Calu3 (cell line): Measurements from ENCODE around the gene CYSTM1. TPM values are rescaled to one million over a fixed set of nuclear protein-coding genes. Genes with fewer than 3 reads are reported as not detected.
A peak's percentile ranks its signal among the peaks of the same experiment; 100 is the strongest.

Experiments
- BruUV-seq: library from RNA; stranded (reverse); fragments of 400-500 nt; replicated peaks from 2 replicates; lab custom pipeline; 2021; lab: Mats Ljungman, UMichigan
- CTCF ChIA-PET: fragments of 300-600 bp; sonication (Branson Sonifier 250); formaldehyde crosslinking; loops from one replicate; lab custom pipeline; 2022; ENCODE audit warnings: antibody characterized with exemption; lab: Charles Lee
- DNase-seq: peaks from one replicate; pipeline ENCODE4 v3.0.0; 2022
- H3K27ac Mint-ChIP-seq: one replicate; pipeline ENCODE4 v1.8.0; 2022; ENCODE audit warnings: mixed read lengths; ENCODE audit not compliant: unreplicated experiment
- H3K27me3 Mint-ChIP-seq: one replicate; pipeline ENCODE4 v1.8.0; 2022; ENCODE audit warnings: mixed read lengths; ENCODE audit not compliant: unreplicated experiment
- H3K36me3 Mint-ChIP-seq: one replicate; pipeline ENCODE4 v1.8.0; 2022; ENCODE audit warnings: mild to moderate bottlenecking, moderate library complexity, mixed read lengths; ENCODE audit not compliant: insufficient read depth, unreplicated experiment
- H3K4me1 Mint-ChIP-seq: one replicate; pipeline ENCODE4 v1.8.0; 2022; ENCODE audit warnings: mild to moderate bottlenecking, low read depth, mixed read lengths; ENCODE audit not compliant: unreplicated experiment
- H3K4me3 Mint-ChIP-seq: one replicate; pipeline ENCODE4 v1.8.0; 2022; ENCODE audit warnings: mild to moderate bottlenecking, low read depth, moderate library complexity, mixed read lengths; ENCODE audit not compliant: unreplicated experiment
- H3K9me3 Mint-ChIP-seq: one replicate; pipeline ENCODE4 v1.8.0; 2022; ENCODE audit warnings: low read depth, mixed read lengths; ENCODE audit not compliant: unreplicated experiment
- intact Hi-C: fragments of 100-400 bp; cut with micrococcal nuclease; formaldehyde crosslinking; loops from one replicate; pipeline ENCODE4 v1.10.0; 2022; ENCODE audit not compliant: unreplicated experiment
- total RNA-seq: library from RNA; stranded (reverse); gene quantifications from 2 replicates; pipeline ENCODE4 v1.2.3, GENCODE V29; 2022
- TF ChIP-seq, protein P1 (sequence below): fragments of 200-600 bp; IDR thresholded peaks from one replicate; pipeline ENCODE4 v1.8.0; 2022; ENCODE audit warnings: antibody characterized with exemption; ENCODE audit not compliant: unreplicated experiment

The CYSTM1 gene
- total RNA-seq, 1 experiment from 2014 or later, result 198 TPM

DNA sequence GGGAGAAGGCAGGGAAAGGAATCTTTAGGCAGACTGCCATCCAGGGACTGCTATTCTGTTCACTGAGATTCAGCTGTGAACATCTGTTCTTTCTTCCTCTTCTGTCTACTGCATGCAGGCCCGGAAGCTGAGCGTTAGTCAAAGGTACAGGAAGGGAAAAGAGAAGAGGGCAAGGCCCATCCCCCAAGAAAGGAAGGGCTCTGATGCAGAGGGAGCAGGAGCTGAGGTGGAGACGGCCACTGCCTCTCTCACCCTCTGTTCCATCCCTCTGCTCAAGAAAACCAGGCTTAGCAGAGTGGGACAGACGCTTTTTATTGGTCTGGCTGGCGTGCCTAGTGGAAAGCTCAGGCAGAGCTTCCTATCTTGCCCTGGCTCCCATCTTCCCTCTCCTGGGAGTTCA is 70.4 kb downstream of the CYSTM1 start:
- TF ChIP-seq, protein P1, sequence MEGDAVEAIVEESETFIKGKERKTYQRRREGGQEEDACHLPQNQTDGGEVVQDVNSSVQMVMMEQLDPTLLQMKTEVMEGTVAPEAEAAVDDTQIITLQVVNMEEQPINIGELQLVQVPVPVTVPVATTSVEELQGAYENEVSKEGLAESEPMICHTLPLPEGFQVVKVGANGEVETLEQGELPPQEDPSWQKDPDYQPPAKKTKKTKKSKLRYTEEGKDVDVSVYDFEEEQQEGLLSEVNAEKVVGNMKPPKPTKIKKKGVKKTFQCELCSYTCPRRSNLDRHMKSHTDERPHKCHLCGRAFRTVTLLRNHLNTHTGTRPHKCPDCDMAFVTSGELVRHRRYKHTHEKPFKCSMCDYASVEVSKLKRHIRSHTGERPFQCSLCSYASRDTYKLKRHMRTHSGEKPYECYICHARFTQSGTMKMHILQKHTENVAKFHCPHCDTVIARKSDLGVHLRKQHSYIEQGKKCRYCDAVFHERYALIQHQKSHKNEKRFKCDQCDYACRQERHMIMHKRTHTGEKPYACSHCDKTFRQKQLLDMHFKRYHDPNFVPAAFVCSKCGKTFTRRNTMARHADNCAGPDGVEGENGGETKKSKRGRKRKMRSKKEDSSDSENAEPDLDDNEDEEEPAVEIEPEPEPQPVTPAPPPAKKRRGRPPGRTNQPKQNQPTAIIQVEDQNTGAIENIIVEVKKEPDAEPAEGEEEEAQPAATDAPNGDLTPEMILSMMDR, result no peak
- Mint-ChIP-seq H3K27ac (peak overlapping the region; percentile 67), H3K36me3 (peaks cover 62% of the 10 kb centered on the region), H3K27me3 (no peaks in the 10 kb centered on the region), H3K4me3 (no peak overlapping the region), H3K4me1 (peaks cover 37% of the 10 kb centered on the region), H3K9me3 (no peaks in the 10 kb centered on the region)
- TSS peak; percentile 82 for BruUV-seq
- intact Hi-C loops, result no loop called here
- no peak for DNase-seq
- CTCF ChIA-PET, result interaction anchor here (1.3 to 8.5 kb wide), 5 partner anchors 16 to 114 kb away, joined by 8 to 169 read pairs (median 13); partner anchors contain the start of gene HBEGF

- no peak for DNase-seq
- Mint-ChIP-seq H3K36me3 (peaks cover 63% of the 10 kb centered on the region), H3K9me3 (no peaks in the 10 kb centered on the region), H3K27ac (no peak overlapping the region), H3K4me3 (no peak overlapping the region), H3K4me1 (peaks cover 37% of the 10 kb centered on the region), H3K27me3 (no peaks in the 10 kb centered on the region)
- CTCF ChIA-PET, result interaction anchor here (0.9 to 8.5 kb wide), 4 partner anchors 101 to 113 kb away, joined by 4 to 169 read pairs (median 24); partner anchors contain the start of gene HBEGF
- intact Hi-C loops, result no loop called here
- BruUV-seq, result no TSS peak
- TF ChIP-seq, protein P1, result no peak
Observed at GRCh38 chr5:140245926-140246325, 70.9 kb downstream of the CYSTM1 start.

GRCh38 chr5:140246378-140247122 is 71.6 kb downstream of the CYSTM1 start:
- intact Hi-C loops, result no loop called here
- Mint-ChIP-seq H3K36me3 (peaks cover 60% of the 10 kb centered on the region), H3K4me3 (no peak overlapping the region), H3K9me3 (no peaks in the 10 kb centered on the region), H3K27me3 (no peaks in the 10 kb centered on the region), H3K27ac (no peak overlapping the region), H3K4me1 (peaks cover 33% of the 10 kb centered on the region)
- no TSS peak for BruUV-seq
- CTCF ChIA-PET, result interaction anchor here (0.9 to 2.3 kb wide), 3 partner anchors 13 to 112 kb away, joined by 4 to 13 read pairs (median 4); no protein-coding TSS in a partner anchor
- TF ChIP-seq, protein P1, result no peak
- no peak for DNase-seq

- intact Hi-C loops, result no loop called here
- BruUV-seq, result no TSS peak
- TF ChIP-seq, protein P1, result no peak
- Mint-ChIP-seq H3K4me1 (peaks cover 38% of the 10 kb centered on the region), H3K4me3 (no peak overlapping the region), H3K36me3 (peaks cover 65% of the 10 kb centered on the region), H3K9me3 (no peaks in the 10 kb centered on the region), H3K27me3 (no peaks in the 10 kb centered on the region), H3K27ac (no peak overlapping the region)
- no peak for DNase-seq
- CTCF ChIA-PET, result no interaction called here
Observed at GRCh38 chr5:140248414-140248813, 73.4 kb downstream of the CYSTM1 start.
